Stimulated activated CD8-positive, alpha-beta memory T cell treated with anti-CD3 and anti-CD28 coated beads, Interleukin-15, amount 100 ng/mL, for 4 hours (primary cell): Measurements from ENCODE around the gene MALT1.
"Not testable (repeated sequence)": the region's sequence is repeated elsewhere in the genome, so short reads cannot be mapped to it uniquely, and the experiment has no call there.

ENCODE experiments used
- DNase-seq, 2 donors: peaks; one replicate each; pipeline ENCODE4 v3.0.0-alpha.2; 2020; ENCODE audit warnings: low read depth in 2 of 2

MALT1 gene

GRCh38 chr18:58732471-58732870 is 61.2 kb downstream of the MALT1 start:
- no peak for DNase-seq

GRCh38 chr18:58733866-58734265 is 62.6 kb downstream of the MALT1 start:
- no peak for DNase-seq

- no peak for DNase-seq
Observed at GRCh38 chr18:58738322-58738721, 67.1 kb downstream of the MALT1 start.

- DNase-seq, result no peak
Observed at GRCh38 chr18:58745914-58746313, 74.6 kb downstream of the MALT1 start.

GRCh38 chr18:58748899-58749595 is 77.8 kb downstream of the MALT1 start:
- DNase-seq, result no peak

- no peak for DNase-seq
Observed at GRCh38 chr18:58753976-58754375, 82.7 kb downstream of the MALT1 start.

GRCh38 chr18:58754544-58755068 is 83.3 kb downstream of the MALT1 start:
- DNase-seq, result no peak

- DNase-seq, result no peak
Observed at GRCh38 chr18:58755304-58756010, 84.2 kb downstream of the MALT1 start.

GRCh38 chr18:58756148-58756547 is 84.9 kb downstream of the MALT1 start:
- DNase-seq, result no peak

- no peak for DNase-seq
Observed at GRCh38 chr18:58756596-58757240, 85.5 kb downstream of the MALT1 start.

- not testable (repeated sequence) for DNase-seq
Observed at GRCh38 chr18:58757351-58757750, 86.1 kb downstream of the MALT1 start.

- DNase-seq, result no peak
Observed at GRCh38 chr18:58758046-58758445, 86.8 kb downstream of the MALT1 start.

GRCh38 chr18:58758606-58759005 is 87.3 kb downstream of the MALT1 start:
- DNase-seq, result no peak

GRCh38 chr18:58761241-58761969 is 90.1 kb downstream of the MALT1 start:
- no peak for DNase-seq

GRCh38 chr18:58761970-58762780 is 90.9 kb downstream of the MALT1 start:
- DNase-seq, result no peak

GRCh38 chr18:58762781-58763171 is 91.5 kb downstream of the MALT1 start:
- DNase-seq, result no peak

GRCh38 chr18:58766164-58766563 is 94.9 kb downstream of the MALT1 start:
- no peak for DNase-seq

- DNase-seq, result no peak
Observed at GRCh38 chr18:58766946-58767345, 95.7 kb downstream of the MALT1 start.

GRCh38 chr18:58768293-58768974 is 97.2 kb downstream of the MALT1 start:
- DNase-seq, result peak; percentile 24 to 26

- DNase-seq, result no peak
Observed at GRCh38 chr18:58769321-58769720, 98.1 kb downstream of the MALT1 start.

GRCh38 chr18:58770601-58771000 is 99.3 kb downstream of the MALT1 start:
- DNase-seq, result no peak
